ENCODE data around the gene HOTAIR. TPM values are rescaled to one million over a fixed set of nuclear protein-coding genes. Genes with fewer than 3 reads are reported as not detected.
A peak's percentile ranks its signal among the peaks of the same experiment; 100 is the strongest.

The HOTAIR gene
- total and polyA plus RNA-seq, 4 donors = not detected

DNA sequence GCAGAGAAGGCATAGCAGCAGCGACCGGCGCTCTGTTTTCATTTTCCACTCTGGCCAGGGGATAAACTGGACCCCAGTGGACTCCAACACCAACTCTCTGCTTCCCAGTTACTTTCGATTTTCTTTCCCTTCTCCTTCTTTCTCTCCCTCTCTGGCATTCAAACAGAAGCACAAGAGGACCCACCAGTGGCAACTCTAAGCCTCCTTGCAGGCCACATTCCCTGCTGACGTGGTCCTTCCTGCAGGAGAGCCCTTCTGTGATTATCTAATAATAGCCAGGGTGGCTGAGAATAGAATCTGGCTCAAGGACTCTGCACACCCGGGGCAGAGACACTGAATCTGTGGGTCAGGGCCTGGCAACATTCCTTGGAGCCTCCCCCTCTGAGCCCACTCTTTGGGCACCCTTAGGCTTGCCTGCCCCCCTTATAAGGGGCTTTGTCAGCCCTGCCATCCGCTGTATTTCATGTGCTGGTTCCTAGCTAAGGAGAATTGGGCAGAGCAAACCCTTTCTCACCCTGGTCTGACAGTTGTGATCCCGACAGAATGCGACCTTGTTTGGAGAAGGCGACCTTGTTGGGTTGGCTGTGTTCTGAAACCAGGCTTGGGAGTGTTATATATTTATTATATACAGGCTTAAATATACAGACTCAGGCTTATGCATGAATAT, 45.3 kb upstream of the HOTAIR start:
- no peak for DNase-seq (ENCODE audit: low spot score)

DNA sequence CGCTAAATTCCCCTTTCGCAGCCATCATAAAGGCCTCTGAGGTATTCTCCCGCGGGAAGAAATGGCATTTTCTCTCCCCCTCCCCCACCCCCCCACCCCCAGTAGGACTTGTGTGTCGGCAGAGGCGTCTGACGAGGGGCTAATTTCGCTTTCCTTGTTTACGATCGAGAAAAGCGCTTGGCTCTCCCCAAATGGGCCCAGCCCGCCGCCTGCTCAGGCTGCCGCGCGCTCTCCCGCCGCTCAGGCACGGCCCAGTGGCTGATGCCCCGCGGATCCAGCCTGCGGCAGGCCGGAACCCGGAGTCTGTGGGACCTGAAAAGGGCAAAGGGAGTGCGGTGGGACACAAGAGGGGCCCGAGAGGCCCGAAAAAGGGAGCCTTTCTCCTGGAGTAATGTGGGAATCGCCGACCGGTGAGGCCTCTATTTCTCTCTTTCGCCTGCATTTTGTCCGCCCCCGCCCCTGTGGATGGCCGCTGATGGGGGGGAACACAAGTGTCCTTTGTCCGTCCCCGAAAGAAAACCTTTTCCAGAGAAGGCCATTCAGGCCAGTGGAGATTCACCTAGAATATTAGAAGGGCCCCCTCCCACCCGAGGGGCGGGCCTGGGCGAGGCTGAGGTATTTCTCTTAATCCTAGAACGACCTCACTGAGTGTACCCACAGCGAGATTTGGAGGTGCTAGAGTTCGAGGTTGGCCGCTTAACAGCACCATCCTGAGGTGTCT, 44.5 kb upstream of the HOTAIR start:
- peaks cover 0 to 16% (median 11%) of the 10 kb centered on the region in 4 donors for H3K4me1 ChIP-seq (ENCODE audit: control insufficient read depth in 4 of 4, insufficient read depth in 4 of 4, low read length in 3 of 4)
- 20% methylated on average over 43 of the region's 43 CpGs for WGBS
- H3K9ac ChIP-seq (ENCODE audit: low read depth in 1 of 2, low read length in 2 of 2) = no peak overlapping the region
- no peaks in the 10 kb centered on the region for H3K9me3 ChIP-seq (ENCODE audit: control insufficient read depth in 4 of 4, low read length in 3 of 4)
- H3K36me3 ChIP-seq (ENCODE audit: control insufficient read depth in 4 of 4, insufficient read depth in 3 of 4, low read depth in 1 of 4, low read length in 3 of 4) = no peaks in the 10 kb centered on the region
- peak overlapping the region in 1 of 3 donors; percentile 19 for H3K4me3 ChIP-seq (ENCODE audit: low read depth in 1 of 3, low read length in 3 of 3)
- no peak for DNase-seq (ENCODE audit: low spot score)
- H3K27ac ChIP-seq (ENCODE audit: low read depth in 1 of 2, low read length in 2 of 2) = no peak overlapping the region
- H3K27me3 ChIP-seq (ENCODE audit: control insufficient read depth in 4 of 4, insufficient read depth in 4 of 4, low read length in 3 of 4) = peaks cover 6 to 57% (median 15%) of the 10 kb centered on the region in 4 donors
- TF ChIP-seq RAD21 (IDR thresholded peaks at IDR 0.05) (no peak), GABPA (IDR thresholded peaks at IDR 0.05 in 1 of 2, conservative IDR thresholded peaks at IDR 0.05 in 1 of 2) (no peak), JUND (IDR thresholded peaks at IDR 0.05) (no peak), YY1 (IDR thresholded peaks at IDR 0.05) (no peak), RXRA (IDR thresholded peaks at IDR 0.05) (no peak), REST (IDR thresholded peaks at IDR 0.05) (no peak), FOXA1 (IDR thresholded peaks at IDR 0.05) (no peak), HNF4G (IDR thresholded peaks at IDR 0.05) (no peak), TAF1 (conservative IDR thresholded peaks at IDR 0.05) (no peak), FOXA2 (IDR thresholded peaks at IDR 0.05) (no peak), EGR1 (IDR thresholded peaks at IDR 0.05; ENCODE audit: low read depth in 2 of 2) (no peak), ZBTB33 (IDR thresholded peaks at IDR 0.05) (no peak), NR2F2 (IDR thresholded peaks at IDR 0.05) (no peak), SP1 (IDR thresholded peaks at IDR 0.05) (no peak)
- TF ChIP-seq, protein P1, sequence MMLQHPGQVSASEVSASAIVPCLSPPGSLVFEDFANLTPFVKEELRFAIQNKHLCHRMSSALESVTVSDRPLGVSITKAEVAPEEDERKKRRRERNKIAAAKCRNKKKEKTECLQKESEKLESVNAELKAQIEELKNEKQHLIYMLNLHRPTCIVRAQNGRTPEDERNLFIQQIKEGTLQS (IDR thresholded peaks at IDR 0.05) = no peak
- TF ChIP-seq, protein P2, sequence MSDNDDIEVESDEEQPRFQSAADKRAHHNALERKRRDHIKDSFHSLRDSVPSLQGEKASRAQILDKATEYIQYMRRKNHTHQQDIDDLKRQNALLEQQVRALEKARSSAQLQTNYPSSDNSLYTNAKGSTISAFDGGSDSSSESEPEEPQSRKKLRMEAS (IDR thresholded peaks at IDR 0.05) = no peak
- TF ChIP-seq, protein P3, sequence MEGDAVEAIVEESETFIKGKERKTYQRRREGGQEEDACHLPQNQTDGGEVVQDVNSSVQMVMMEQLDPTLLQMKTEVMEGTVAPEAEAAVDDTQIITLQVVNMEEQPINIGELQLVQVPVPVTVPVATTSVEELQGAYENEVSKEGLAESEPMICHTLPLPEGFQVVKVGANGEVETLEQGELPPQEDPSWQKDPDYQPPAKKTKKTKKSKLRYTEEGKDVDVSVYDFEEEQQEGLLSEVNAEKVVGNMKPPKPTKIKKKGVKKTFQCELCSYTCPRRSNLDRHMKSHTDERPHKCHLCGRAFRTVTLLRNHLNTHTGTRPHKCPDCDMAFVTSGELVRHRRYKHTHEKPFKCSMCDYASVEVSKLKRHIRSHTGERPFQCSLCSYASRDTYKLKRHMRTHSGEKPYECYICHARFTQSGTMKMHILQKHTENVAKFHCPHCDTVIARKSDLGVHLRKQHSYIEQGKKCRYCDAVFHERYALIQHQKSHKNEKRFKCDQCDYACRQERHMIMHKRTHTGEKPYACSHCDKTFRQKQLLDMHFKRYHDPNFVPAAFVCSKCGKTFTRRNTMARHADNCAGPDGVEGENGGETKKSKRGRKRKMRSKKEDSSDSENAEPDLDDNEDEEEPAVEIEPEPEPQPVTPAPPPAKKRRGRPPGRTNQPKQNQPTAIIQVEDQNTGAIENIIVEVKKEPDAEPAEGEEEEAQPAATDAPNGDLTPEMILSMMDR (IDR thresholded peaks at IDR 0.05; ENCODE audit: low read depth, low read length, missing input control) = no peak

More for the DNA sequence above, 45.3 kb upstream of the HOTAIR start:
- WGBS = 26% methylated on average over 10 of the region's 10 CpGs
- Histone ChIP-seq H3K4me3 (ENCODE audit: low read depth in 1 of 3, low read length in 3 of 3) (no peak overlapping the region), H3K4me1 (ENCODE audit: control insufficient read depth in 4 of 4, insufficient read depth in 4 of 4, low read length in 3 of 4) (peaks cover 0 to 13% (median 9%) of the 10 kb centered on the region in 4 donors), H3K27me3 (ENCODE audit: control insufficient read depth in 4 of 4, insufficient read depth in 4 of 4, low read length in 3 of 4) (peaks cover 7 to 55% (median 18%) of the 10 kb centered on the region in 4 donors), H3K27ac (ENCODE audit: low read depth in 1 of 2, low read length in 2 of 2) (no peak overlapping the region), H3K9ac (ENCODE audit: low read depth in 1 of 2, low read length in 2 of 2) (no peak overlapping the region), H3K9me3 (ENCODE audit: control insufficient read depth in 4 of 4, low read length in 3 of 4) (no peaks in the 10 kb centered on the region), H3K36me3 (ENCODE audit: control insufficient read depth in 4 of 4, insufficient read depth in 3 of 4, low read depth in 1 of 4, low read length in 3 of 4) (no peaks in the 10 kb centered on the region)
- TF ChIP-seq TAF1 (conservative IDR thresholded peaks at IDR 0.05) = no peak
- TF ChIP-seq YY1 (IDR thresholded peaks at IDR 0.05) = no peak
- no peak for TF ChIP-seq SP1 (IDR thresholded peaks at IDR 0.05)
- no peak for TF ChIP-seq JUND (IDR thresholded peaks at IDR 0.05)
- TF ChIP-seq RAD21 (IDR thresholded peaks at IDR 0.05) = no peak
- TF ChIP-seq FOXA2 (IDR thresholded peaks at IDR 0.05) = no peak
- no peak for TF ChIP-seq HNF4A (conservative IDR thresholded peaks at IDR 0.05)
- TF ChIP-seq ZBTB33 (IDR thresholded peaks at IDR 0.05) = no peak
